Loucy (cell line): ENCODE measurements around the gene WEE2.

Source experiments
- H2AFZ ChIP-seq: fragments of 200-600 bp; sonication (generic); 2 replicates; pipeline ENCODE4 v1.6.0; 2016; ENCODE audit warnings: antibody characterized with exemption, mild to moderate bottlenecking, low read length, moderate library complexity
- H3F3A ChIP-seq: fragments of 200-600 bp; 2 replicates; pipeline ENCODE4 v1.6.0; 2016; ENCODE audit warnings: antibody characterized with exemption, low read depth, mild to moderate bottlenecking
- H3K27me3 ChIP-seq: fragments of 200-600 bp; sonication (generic); 2 replicates; pipeline ENCODE4 v1.6.1; 2014; ENCODE audit warnings: low read length, mild to moderate bottlenecking; ENCODE audit not compliant: insufficient read depth, poor library complexity, severe bottlenecking
- H3K36me3 ChIP-seq: fragments of 200-600 bp; sonication (generic); 2 replicates; pipeline ENCODE4 v1.6.1; 2016; ENCODE audit warnings: low read length; ENCODE audit not compliant: insufficient read depth
- H3K4me1 ChIP-seq: fragments of 200-600 bp; sonication (generic); 2 replicates; pipeline ENCODE4 v1.5.1; 2014; ENCODE audit warnings: low read length, mild to moderate bottlenecking; ENCODE audit not compliant: insufficient read depth, poor library complexity, severe bottlenecking
- H3K4me2 ChIP-seq: fragments of 200-600 bp; sonication (generic); 2 replicates; pipeline ENCODE4 v1.6.0; 2014; ENCODE audit warnings: antibody characterized with exemption, low read length, low read depth, mild to moderate bottlenecking; ENCODE audit not compliant: poor library complexity, severe bottlenecking
- H3K4me3 ChIP-seq: fragments of 200-600 bp; sonication (generic); 2 replicates; pipeline ENCODE4 v1.5.1; 2014; ENCODE audit warnings: low read length, mild to moderate bottlenecking, mixed read lengths; ENCODE audit not compliant: poor library complexity, severe bottlenecking
- H3K79me2 ChIP-seq: fragments of 200-600 bp; sonication (generic); 2 replicates; pipeline ENCODE4 v1.6.1; 2014; ENCODE audit warnings: low read length; ENCODE audit not compliant: insufficient read depth
- H3K9ac ChIP-seq: fragments of 200-600 bp; sonication (generic); 2 replicates; pipeline ENCODE4 v1.6.0; 2014; ENCODE audit warnings: mild to moderate bottlenecking, low read depth, low read length, moderate library complexity; ENCODE audit not compliant: poor library complexity, severe bottlenecking
- H3K9me2 ChIP-seq: fragments of 200-600 bp; sonication (generic); replicated peaks from 2 replicates; pipeline ENCODE4 v1.6.1; 2016; ENCODE audit warnings: low read depth, low read length, mixed read lengths
- H3K9me3 ChIP-seq: fragments of 200-600 bp; sonication (generic); 2 replicates; pipeline ENCODE4 v1.6.1; 2014; ENCODE audit warnings: mild to moderate bottlenecking, antibody characterized with exemption, low read length, low read depth; ENCODE audit not compliant: insufficient read depth
- H4K20me1 ChIP-seq: fragments of 200-600 bp; sonication (generic); 2 replicates; pipeline ENCODE4 v1.6.0; 2014; ENCODE audit warnings: antibody characterized with exemption, low read length, mild to moderate bottlenecking; ENCODE audit not compliant: insufficient read depth, poor library complexity, severe bottlenecking
- EZH2phosphoT487 ChIP-seq: fragments of 200-600 bp; IDR thresholded peaks from 2 replicates; pipeline ENCODE4 v1.6.1; 2018; ENCODE audit warnings: antibody characterized with exemption, mild to moderate bottlenecking, moderate library complexity, borderline replicate concordance
- TF ChIP-seq, protein P1 (sequence below): fragments of 200-600 bp; sonication (generic); conservative IDR thresholded peaks from 2 replicates; pipeline ENCODE4 v1.5.1; 2014; ENCODE audit warnings: mild to moderate bottlenecking, antibody characterized with exemption, low read length

The WEE2 gene

DNA sequence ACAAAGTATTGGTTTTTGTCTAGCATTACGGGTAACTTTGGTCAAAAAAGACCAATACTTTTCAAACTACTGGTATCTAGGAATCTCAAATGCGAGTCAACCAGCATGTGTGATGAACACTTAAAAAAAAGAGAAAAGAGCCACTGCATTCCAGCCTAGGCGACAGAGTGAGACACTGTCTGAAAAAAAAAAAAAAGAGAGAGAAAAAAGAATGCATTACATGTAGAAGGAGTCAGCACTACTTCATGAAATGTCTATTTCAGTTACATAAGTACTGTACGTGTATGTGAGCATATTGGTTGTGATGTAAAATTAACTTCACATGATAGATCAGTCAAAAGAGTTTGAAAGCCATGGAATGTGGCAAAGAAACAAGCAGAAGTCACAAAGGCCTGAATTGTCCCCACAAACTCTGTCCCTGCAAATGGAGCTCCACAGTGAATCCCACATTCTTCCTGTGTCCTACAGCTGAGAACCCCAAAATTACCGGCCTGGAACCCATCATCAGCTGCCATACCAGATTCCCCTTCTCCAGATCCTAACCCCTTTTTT, 7.8 kb upstream of the WEE2 start:
- H3K36me3 ChIP-seq: no peaks in the 10 kb centered on the region
- peaks cover 49% of the 10 kb centered on the region; the same call in 1 of the 2 replicates for H3K79me2 ChIP-seq
- H3K4me2 ChIP-seq: peak overlapping the region; percentile 90
- no peak for TF ChIP-seq EZH2phosphoT487
- H3K4me3 ChIP-seq: peak overlapping the region; percentile 87
- no peaks in the 10 kb centered on the region for H3K9me2 ChIP-seq
- no peaks in the 10 kb centered on the region for H3F3A ChIP-seq
- peak overlapping the region; percentile 58 for H3K9ac ChIP-seq
- H3K4me1 ChIP-seq: peaks cover 56% of the 10 kb centered on the region
- peaks cover 17% of the 10 kb centered on the region for H4K20me1 ChIP-seq
- no peaks in the 10 kb centered on the region for H3K27me3 ChIP-seq
- H2AFZ ChIP-seq: no peak overlapping the region
- no peaks in the 10 kb centered on the region for H3K9me3 ChIP-seq

GRCh38 chr7:141700848-141701371, 7.2 kb upstream of the WEE2 start:
- H3K36me3 ChIP-seq: no peaks in the 10 kb centered on the region
- H3K4me2 ChIP-seq: peak overlapping the region; percentile 90
- H3K9me2 ChIP-seq: no peaks in the 10 kb centered on the region
- TF ChIP-seq, protein P1, sequence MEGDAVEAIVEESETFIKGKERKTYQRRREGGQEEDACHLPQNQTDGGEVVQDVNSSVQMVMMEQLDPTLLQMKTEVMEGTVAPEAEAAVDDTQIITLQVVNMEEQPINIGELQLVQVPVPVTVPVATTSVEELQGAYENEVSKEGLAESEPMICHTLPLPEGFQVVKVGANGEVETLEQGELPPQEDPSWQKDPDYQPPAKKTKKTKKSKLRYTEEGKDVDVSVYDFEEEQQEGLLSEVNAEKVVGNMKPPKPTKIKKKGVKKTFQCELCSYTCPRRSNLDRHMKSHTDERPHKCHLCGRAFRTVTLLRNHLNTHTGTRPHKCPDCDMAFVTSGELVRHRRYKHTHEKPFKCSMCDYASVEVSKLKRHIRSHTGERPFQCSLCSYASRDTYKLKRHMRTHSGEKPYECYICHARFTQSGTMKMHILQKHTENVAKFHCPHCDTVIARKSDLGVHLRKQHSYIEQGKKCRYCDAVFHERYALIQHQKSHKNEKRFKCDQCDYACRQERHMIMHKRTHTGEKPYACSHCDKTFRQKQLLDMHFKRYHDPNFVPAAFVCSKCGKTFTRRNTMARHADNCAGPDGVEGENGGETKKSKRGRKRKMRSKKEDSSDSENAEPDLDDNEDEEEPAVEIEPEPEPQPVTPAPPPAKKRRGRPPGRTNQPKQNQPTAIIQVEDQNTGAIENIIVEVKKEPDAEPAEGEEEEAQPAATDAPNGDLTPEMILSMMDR: no peak
- TF ChIP-seq EZH2phosphoT487: no peak
- H3K4me1 ChIP-seq: peaks cover 51% of the 10 kb centered on the region
- H3K27me3 ChIP-seq: no peaks in the 10 kb centered on the region
- H3K9me3 ChIP-seq: no peaks in the 10 kb centered on the region
- no peaks in the 10 kb centered on the region for H3F3A ChIP-seq
- peaks cover 17% of the 10 kb centered on the region for H4K20me1 ChIP-seq
- H3K79me2 ChIP-seq: peaks cover 44% of the 10 kb centered on the region; the same call in 1 of the 2 replicates
- no peak overlapping the region for H2AFZ ChIP-seq
- H3K9ac ChIP-seq: peak overlapping the region; percentile 58
- peak overlapping the region; percentile 87 for H3K4me3 ChIP-seq

DNA sequence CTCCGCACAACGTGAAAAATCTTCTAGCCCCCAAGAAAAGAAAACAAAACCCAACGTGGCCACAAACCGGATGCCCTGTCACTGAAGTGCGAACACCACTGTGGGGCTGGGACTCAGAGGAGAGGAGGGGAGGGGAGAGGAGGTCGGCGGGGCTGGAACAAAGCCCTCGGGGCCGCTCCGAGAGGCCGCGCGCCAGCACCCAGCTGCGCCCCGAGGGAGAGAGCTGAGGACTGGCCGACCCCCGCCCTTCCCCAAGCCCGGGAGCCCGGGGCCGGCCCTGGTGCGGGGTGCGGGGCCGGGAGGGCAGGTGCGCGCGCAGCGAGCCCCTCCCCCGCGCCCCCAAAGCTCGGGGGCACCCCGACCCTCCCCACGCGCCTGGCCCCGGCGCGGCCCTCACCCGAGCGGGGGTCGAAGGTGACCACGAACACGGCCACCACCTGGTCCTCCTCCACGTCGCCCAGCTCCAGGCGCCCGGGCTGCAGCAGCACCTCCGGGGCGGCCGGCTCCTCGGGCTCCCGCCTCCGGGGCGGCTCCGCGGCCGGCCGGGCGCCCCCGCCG, 6.6 kb upstream of the WEE2 start:
- no peaks in the 10 kb centered on the region for H3K9me3 ChIP-seq
- H3F3A ChIP-seq: no peaks in the 10 kb centered on the region
- peak overlapping the region; percentile 55 for H3K9ac ChIP-seq
- no peaks in the 10 kb centered on the region for H3K36me3 ChIP-seq
- H3K4me1 ChIP-seq: peaks cover 45% of the 10 kb centered on the region
- H3K9me2 ChIP-seq: no peaks in the 10 kb centered on the region
- H3K4me3 ChIP-seq: peak overlapping the region; percentile 87
- H2AFZ ChIP-seq: peak overlapping the region; percentile 89
- TF ChIP-seq, protein P1: no peak
- no peak for TF ChIP-seq EZH2phosphoT487
- peaks cover 17% of the 10 kb centered on the region for H4K20me1 ChIP-seq
- H3K4me2 ChIP-seq: no peak overlapping the region
- H3K27me3 ChIP-seq: no peaks in the 10 kb centered on the region
- peaks cover 38% of the 10 kb centered on the region; the same call in 1 of the 2 replicates for H3K79me2 ChIP-seq
